HUES64 (cell line): Measurements from ENCODE around the gene WIPF3.

ENCODE experiments used
- H3K27ac ChIP-seq: 2 replicates; pipeline ENCODE4 v1.7.0; 2013; ENCODE audit warnings: low read depth, low read length, inconsistent platforms
- H3K27me3 ChIP-seq: 2 replicates; pipeline ENCODE4 v1.6.1; 2013; ENCODE audit warnings: mild to moderate bottlenecking, low read length; ENCODE audit not compliant: insufficient read depth
- H3K36me3 ChIP-seq: 2 replicates; pipeline ENCODE4 v1.6.1; 2013; ENCODE audit warnings: mild to moderate bottlenecking, low read length; ENCODE audit not compliant: insufficient read depth
- H3K4me1 ChIP-seq: 2 replicates; pipeline ENCODE4 v1.6.1; 2013; ENCODE audit warnings: mild to moderate bottlenecking, low read length, moderate library complexity; ENCODE audit not compliant: insufficient read depth
- H3K4me3 ChIP-seq: 2 replicates; pipeline ENCODE4 v1.5.1; 2013; ENCODE audit warnings: mild to moderate bottlenecking, low read length, moderate library complexity
- H3K9ac ChIP-seq: 2 replicates; pipeline ENCODE4 v1.6.1; 2013; ENCODE audit warnings: mild to moderate bottlenecking, low read depth, low read length
- H3K9me3 ChIP-seq: 2 replicates; pipeline ENCODE4 v1.6.1; 2013; ENCODE audit warnings: low read depth, low read length; ENCODE audit not compliant: insufficient read depth
- WGBS: fragments of 150-250, 120-280 bp; methylation state at CpG from one replicate; pipeline ENCODE4 v1.1.7; 2013; ENCODE audit warnings: missing lambda C conversion rate; 5-methylcytosine and 5-hydroxymethylcytosine counted together

The WIPF3 gene

GRCh38 chr7:29893351-29893965, 87.2 kb downstream of the WIPF3 start:
- H3K27ac ChIP-seq = no peak overlapping the region
- no peaks in the 10 kb centered on the region for H3K27me3 ChIP-seq
- 89% methylated on average over 6 of the region's 6 CpGs for WGBS

DNA sequence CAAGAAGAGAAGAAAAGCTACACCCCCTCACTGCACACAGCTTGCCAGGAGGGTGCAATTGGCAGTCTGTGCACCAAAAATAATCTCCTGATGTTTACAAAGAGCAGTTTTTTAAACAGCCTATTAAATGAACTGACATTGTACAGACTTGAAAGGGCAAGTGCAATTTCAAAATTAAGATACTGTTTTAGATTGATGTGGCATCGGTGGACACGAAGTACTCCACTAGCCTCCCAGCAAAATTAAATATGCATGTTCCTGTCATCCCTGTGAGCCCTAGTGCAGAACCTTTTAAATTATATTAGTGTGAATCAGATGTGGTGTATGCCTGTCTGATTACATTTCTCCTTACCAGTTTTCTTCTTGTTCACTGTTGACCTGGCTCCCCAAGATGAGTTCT, 87.9 kb downstream of the WIPF3 start:
- Histone ChIP-seq H3K27me3 (no peaks in the 10 kb centered on the region), H3K9me3 (peaks cover 8% of the 10 kb centered on the region), H3K27ac (no peak overlapping the region), H3K4me3 (no peak overlapping the region), H3K36me3 (peaks cover 16% of the 10 kb centered on the region), H3K9ac (no peak overlapping the region), H3K4me1 (no peaks in the 10 kb centered on the region)
- WGBS = 97% methylated on average over 2 of the region's 2 CpGs

More at GRCh38 chr7:29893351-29893965, 87.2 kb downstream of the WIPF3 start:
- no peaks in the 10 kb centered on the region for H3K4me1 ChIP-seq
- peaks cover 20% of the 10 kb centered on the region for H3K36me3 ChIP-seq
- H3K9me3 ChIP-seq = peaks cover 8% of the 10 kb centered on the region
- H3K4me3 ChIP-seq = no peak overlapping the region
- no peak overlapping the region for H3K9ac ChIP-seq

DNA sequence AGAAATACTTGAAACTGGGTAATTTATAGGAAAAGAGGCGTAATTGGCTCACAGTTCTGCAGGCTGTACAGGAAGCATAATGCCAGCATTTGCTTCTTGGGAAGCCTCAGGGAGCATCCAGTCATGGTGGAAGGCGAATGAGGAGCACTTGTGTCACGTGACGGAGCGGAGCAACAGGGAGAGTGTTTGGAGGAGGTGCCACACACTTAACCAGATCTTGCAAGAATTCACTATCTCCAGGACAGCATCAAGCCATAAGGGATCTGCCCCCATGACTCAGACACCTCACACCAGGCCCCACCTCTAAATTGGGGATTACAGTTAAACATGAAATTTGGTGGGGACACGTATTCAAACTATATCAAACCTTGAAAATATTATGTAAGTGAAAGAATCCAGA, 89.3 kb downstream of the WIPF3 start:
- H3K4me1 ChIP-seq = no peaks in the 10 kb centered on the region
- H3K36me3 ChIP-seq = 0 out of 2 replicates have a peak, but pooled peaks cover 8% of the 10 kb centered on the region
- H3K27ac ChIP-seq = no peak overlapping the region
- WGBS = 91% methylated on average over 5 of the region's 6 CpGs
- peaks cover 8% of the 10 kb centered on the region for H3K9me3 ChIP-seq
- H3K4me3 ChIP-seq = no peak overlapping the region
- no peaks in the 10 kb centered on the region for H3K27me3 ChIP-seq
- no peak overlapping the region for H3K9ac ChIP-seq

DNA sequence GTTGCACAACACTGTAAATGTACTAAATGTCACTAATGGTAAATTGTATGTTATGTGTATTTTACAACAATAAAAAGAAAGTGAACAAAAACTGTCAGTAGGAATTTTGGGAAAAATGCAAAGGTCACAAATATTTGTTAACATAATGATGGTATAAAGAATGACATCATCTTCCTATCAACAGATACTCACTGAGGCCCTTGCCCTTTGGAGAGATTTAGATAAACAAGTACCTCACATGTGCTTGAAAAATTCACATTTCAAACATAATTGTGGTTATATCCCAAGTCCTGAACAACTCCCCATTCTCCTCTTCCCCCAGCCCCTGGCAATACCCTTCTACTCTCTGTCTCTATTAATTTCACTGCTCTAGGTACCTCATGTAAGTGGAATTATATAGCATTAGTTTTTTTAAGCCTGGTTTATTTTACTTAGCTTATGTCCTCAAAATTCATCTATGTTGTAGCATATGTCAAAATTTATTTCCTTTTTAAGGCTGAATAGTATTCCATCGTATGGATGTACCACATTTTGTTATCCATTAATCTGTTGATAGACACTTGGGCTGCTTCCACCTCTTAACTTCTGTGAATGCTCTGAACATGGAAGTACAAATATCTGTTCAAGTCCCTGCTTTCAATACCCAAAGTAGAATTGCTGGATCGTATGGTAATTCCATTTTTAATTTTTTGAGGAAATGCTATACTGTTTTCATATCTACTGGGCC, 90.5 kb downstream of the WIPF3 start:
- WGBS = 100% methylated on average over 2 of the region's 2 CpGs
- no peak overlapping the region for H3K9ac ChIP-seq
- no peak overlapping the region for H3K27ac ChIP-seq
- H3K36me3 ChIP-seq = 0 out of 2 replicates have a peak, but pooled peaks cover 8% of the 10 kb centered on the region
- no peaks in the 10 kb centered on the region for H3K4me1 ChIP-seq
- H3K4me3 ChIP-seq = no peak overlapping the region
- no peaks in the 10 kb centered on the region for H3K27me3 ChIP-seq
- peaks cover 8% of the 10 kb centered on the region for H3K9me3 ChIP-seq

- no peak overlapping the region for H3K9ac ChIP-seq
- H3K27me3 ChIP-seq = no peaks in the 10 kb centered on the region
- 73% methylated on average over 5 of the region's 5 CpGs for WGBS
- H3K4me1 ChIP-seq = no peaks in the 10 kb centered on the region
- H3K4me3 ChIP-seq = no peak overlapping the region
- H3K36me3 ChIP-seq = 0 out of 2 replicates have a peak, but pooled peaks cover 8% of the 10 kb centered on the region
- H3K9me3 ChIP-seq = peaks cover 8% of the 10 kb centered on the region
- no peak overlapping the region for H3K27ac ChIP-seq
Measured at GRCh38 chr7:29898301-29898700, 92.0 kb downstream of the WIPF3 start.

- Histone ChIP-seq H3K27me3 (no peaks in the 10 kb centered on the region), H3K9ac (no peak overlapping the region), H3K36me3 (peaks cover 28% of the 10 kb centered on the region), H3K4me1 (no peaks in the 10 kb centered on the region), H3K4me3 (no peak overlapping the region), H3K27ac (no peak overlapping the region), H3K9me3 (peaks cover 18% of the 10 kb centered on the region)
- WGBS = 77% methylated on average over 1 of the region's 1 CpG
Measured at GRCh38 chr7:29900745-29901144, 94.4 kb downstream of the WIPF3 start.

GRCh38 chr7:29906200-29907022, 100.1 kb downstream of the WIPF3 start:
- H3K9me3 ChIP-seq = peaks cover 22% of the 10 kb centered on the region
- H3K4me1 ChIP-seq = no peaks in the 10 kb centered on the region
- no peak overlapping the region for H3K4me3 ChIP-seq
- H3K36me3 ChIP-seq = peaks cover 36% of the 10 kb centered on the region
- H3K9ac ChIP-seq = no peak overlapping the region
- no peaks in the 10 kb centered on the region for H3K27me3 ChIP-seq
- WGBS = 90% methylated on average over 3 of the region's 3 CpGs
- H3K27ac ChIP-seq = no peak overlapping the region

GRCh38 chr7:29914180-29914579, 107.9 kb downstream of the WIPF3 start:
- 88% methylated on average over 4 of the region's 4 CpGs for WGBS
- Histone ChIP-seq H3K9ac (no peak overlapping the region), H3K9me3 (no peaks in the 10 kb centered on the region), H3K4me3 (no peak overlapping the region), H3K27me3 (no peaks in the 10 kb centered on the region), H3K36me3 (peaks cover 9% of the 10 kb centered on the region), H3K27ac (no peak overlapping the region), H3K4me1 (no peaks in the 10 kb centered on the region)

DNA sequence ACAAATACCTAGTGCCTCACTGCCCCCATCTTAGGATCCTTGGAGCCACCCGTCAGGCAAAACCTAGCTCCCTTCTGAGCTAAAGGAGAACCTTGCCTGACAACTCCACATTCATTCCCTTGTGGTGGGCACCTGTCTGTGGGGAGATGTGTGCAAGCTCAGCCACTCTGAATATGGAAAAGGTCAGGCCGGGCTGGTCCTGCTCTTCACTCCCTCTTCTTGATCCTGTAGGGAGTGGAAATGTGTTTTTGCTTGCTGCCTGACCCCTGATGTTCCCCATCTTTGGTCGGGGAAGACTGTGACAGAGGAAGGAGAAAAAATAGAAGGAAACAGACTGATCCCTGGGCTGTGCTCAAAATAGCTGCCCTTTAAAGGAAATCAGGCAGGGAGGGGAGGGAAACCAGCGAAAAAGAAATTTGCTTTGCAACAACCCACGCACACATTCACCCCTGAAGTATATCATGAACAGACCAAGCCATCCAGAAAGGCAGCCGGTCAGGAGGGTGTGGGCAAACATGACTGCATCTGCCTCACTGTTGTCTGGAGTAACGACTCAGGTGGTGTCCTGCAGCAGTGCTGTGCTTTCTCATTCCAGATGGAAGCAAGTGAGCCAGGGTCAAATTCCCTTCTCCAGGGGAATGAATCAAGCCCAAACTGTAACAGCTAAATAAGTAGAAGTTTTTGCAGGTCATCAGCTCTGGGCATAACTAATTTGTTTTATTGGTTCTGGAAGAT, 109.3 kb downstream of the WIPF3 start:
- Histone ChIP-seq H3K9ac (no peak overlapping the region), H3K27ac (no peak overlapping the region), H3K4me1 (no peaks in the 10 kb centered on the region), H3K4me3 (no peak overlapping the region), H3K9me3 (no peaks in the 10 kb centered on the region), H3K27me3 (no peaks in the 10 kb centered on the region), H3K36me3 (peaks cover 23% of the 10 kb centered on the region)
- WGBS = 86% methylated on average over 7 of the region's 7 CpGs

- Histone ChIP-seq H3K27me3 (no peaks in the 10 kb centered on the region), H3K9ac (no peak overlapping the region), H3K4me1 (no peaks in the 10 kb centered on the region), H3K27ac (no peak overlapping the region), H3K4me3 (no peak overlapping the region), H3K9me3 (no peaks in the 10 kb centered on the region), H3K36me3 (peaks cover 40% of the 10 kb centered on the region)
- 86% methylated on average over 4 of the region's 4 CpGs for WGBS
Measured at GRCh38 chr7:29917641-29918040, 111.3 kb downstream of the WIPF3 start.
